ENCODE data around the gene CTRB1. TPM values are rescaled to one million over a fixed set of nuclear protein-coding genes. Genes with fewer than 3 reads are reported as not detected.
"Not testable (repeated sequence)": the region's sequence is repeated elsewhere in the genome, so short reads cannot be mapped to it uniquely, and the experiment has no call there.

Gene CTRB1
- total and polyA plus RNA-seq, 8 donors: 0.12 to 0.20 (median 0.20) TPM; not detected in 5

DNA sequence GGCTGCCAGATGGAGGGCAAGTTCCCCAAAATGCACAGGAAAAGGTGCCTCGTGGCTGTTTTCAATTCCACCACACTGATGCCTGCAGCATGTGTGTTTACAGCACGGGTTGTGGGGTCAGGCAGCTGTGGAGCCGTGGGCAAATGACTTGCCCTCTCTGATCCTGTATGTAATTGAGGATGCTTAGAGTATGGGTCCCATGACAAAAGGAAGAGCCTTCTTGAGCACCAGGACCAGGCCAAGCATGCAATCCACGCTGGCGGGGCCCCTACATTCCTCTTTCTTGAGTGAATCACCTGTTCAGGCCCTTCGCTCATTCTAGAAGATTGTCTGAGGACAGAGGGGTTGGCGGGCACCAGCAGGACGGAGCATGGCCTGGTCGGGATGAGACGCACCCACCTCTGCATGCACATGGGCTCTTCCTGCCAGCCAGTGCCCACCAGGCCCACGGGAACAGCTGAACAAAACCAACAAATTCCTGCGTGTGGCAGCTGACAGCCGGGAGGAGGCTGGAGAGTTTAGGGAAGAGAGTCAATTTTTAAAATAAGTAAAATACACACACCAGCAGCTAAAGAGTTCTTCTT lies 10.5 kb upstream of the CTRB1 start:
- Histone ChIP-seq H3K27ac (no peak overlapping the region), H3K4me3 (no peak overlapping the region), H3K36me3 (no peaks in the 10 kb centered on the region), H3K4me1 (no peaks in the 10 kb centered on the region), H3K9me3 (no peaks in the 10 kb centered on the region), H3K27me3 (no peaks in the 10 kb centered on the region)
- ATAC-seq (no peak), DNase-seq (peak in 1 of 4 donors; percentile 45)
- no peak for TF ChIP-seq CTCF (IDR thresholded peaks at IDR 0.05)
- intact Hi-C loops (cut with DNase I): no loop called here

DNA sequence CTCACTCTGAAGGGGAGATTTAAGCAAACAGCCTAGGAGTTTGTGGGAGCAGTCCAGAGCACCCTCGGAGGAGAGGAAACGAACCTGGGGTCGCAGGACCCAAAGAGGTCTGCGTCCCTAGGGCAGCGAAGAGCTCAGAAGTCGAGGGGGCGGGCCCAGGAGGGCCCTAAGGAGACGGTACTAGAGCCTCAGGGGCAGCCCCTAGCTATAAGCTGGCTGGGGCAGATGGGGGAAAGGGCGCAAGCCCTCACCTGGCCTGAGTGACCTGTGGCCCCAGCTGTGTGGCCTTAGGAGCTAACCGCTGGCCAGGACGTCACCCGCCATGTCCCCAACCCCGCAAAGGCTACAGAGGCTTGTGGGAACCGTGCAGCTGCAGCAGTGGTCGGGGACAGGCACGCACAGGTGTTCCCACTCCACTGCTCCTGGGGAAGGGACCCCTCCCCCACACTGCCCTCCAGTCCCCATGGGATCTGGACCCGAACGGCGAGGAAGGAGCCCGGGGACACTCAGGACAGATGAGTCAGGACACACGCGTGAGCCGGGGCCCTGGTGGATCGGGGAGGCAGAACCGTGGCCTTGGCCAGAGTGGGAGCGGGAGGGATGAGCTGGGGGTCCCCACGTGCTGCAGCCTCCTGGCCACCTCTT lies 9.8 kb upstream of the CTRB1 start:
- no peak overlapping the region for H3K4me3 ChIP-seq
- intact Hi-C loops (cut with DNase I): no loop called here
- no peaks in the 10 kb centered on the region for H3K36me3 ChIP-seq
- no peaks in the 10 kb centered on the region for H3K27me3 ChIP-seq
- no peak for TF ChIP-seq CTCF (IDR thresholded peaks at IDR 0.05)
- no peaks in the 10 kb centered on the region for H3K9me3 ChIP-seq
- H3K4me1 ChIP-seq: no peaks in the 10 kb centered on the region
- DNase-seq (peak in 1 of 4 donors; percentile 66), ATAC-seq (no peak)
- H3K27ac ChIP-seq: no peak overlapping the region

- intact Hi-C loops (cut with DNase I); ATAC-seq; H3K27me3 ChIP-seq: not testable (repeated sequence)
Measured at GRCh38 chr16:75209514-75209913, 9.3 kb upstream of the CTRB1 start.

DNA sequence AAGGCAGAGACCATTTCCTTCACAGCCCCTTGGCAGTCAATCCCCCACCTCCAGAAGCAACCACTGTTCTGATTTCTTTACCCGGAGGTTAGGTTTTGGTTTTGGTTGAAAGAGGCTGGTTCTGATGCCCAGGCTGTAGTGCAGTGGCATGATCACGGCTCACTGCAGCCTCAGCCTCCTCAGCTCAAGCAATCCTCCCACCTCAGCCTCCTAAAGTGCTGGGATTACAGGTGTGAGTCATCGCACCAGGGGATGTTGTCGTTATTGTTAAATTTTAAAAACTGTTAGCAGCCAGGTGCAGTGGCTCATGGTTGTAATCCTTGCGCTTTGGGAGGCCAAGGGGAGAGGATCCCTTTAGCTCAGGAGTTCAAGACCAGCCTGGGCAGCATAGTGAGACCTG lies 8.8 kb upstream of the CTRB1 start:
- no peak for ATAC-seq
- H3K27me3 ChIP-seq: no peaks in the 10 kb centered on the region
- DNase-seq: no peak
- intact Hi-C loops (cut with DNase I): no loop called here
- no peak overlapping the region for H3K4me3 ChIP-seq
- no peaks in the 10 kb centered on the region for H3K36me3 ChIP-seq
- TF ChIP-seq CTCF (IDR thresholded peaks at IDR 0.05): no peak
- H3K4me1 ChIP-seq: no peaks in the 10 kb centered on the region
- H3K27ac ChIP-seq: no peak overlapping the region
- H3K9me3 ChIP-seq: no peaks in the 10 kb centered on the region

More at GRCh38 chr16:75209514-75209913, 9.3 kb upstream of the CTRB1 start:
- not testable (repeated sequence) for H3K4me1 ChIP-seq, H3K27ac ChIP-seq, H3K36me3 ChIP-seq, H3K9me3 ChIP-seq, H3K4me3 ChIP-seq
- DNase-seq: peak in 1 of 4 donors; percentile 21

DNA sequence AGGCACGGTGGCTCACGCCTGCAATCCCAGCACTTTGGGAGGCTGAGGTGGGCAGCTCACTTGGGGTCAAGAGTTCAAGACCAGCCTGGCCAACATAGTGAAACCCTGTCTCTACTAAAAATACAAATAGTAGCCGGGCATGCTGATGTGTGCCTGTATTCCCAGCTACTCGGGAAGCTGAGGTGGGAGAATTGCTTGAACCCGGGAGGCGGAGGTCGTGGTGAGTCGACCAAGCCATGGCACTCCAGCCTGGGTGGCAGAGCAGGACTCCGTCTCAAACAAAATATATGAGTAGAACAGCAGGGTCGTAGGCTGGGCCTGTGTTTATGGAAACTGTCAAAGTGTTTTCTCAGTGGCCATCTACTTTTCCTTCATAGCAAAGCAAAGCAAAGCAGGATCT lies 7.5 kb upstream of the CTRB1 start:
- ATAC-seq: not testable (repeated sequence)

DNA sequence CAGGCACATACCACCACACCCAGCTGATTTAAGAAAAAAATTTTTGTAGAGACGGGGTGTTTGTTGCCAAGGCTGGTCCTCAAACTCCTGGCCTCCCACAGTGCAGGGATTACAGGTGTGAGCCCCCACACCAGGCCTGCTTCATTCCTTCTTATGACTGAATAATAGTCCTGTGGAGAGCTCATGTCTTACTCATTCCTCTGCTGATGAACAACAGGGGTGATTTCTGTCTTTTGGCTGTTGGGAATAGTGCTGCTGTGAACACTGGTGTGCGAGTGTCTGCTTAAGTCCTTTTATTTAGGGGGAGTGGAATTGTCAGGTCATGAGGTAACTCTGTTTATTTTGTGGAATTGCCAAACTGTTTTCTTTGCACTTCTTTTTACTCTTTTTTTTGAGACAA lies 2.7 kb upstream of the CTRB1 start:
- DNase-seq (no peak), ATAC-seq (no peak)
- no peak overlapping the region for H3K27ac ChIP-seq
- H3K4me3 ChIP-seq: no peak overlapping the region
- H3K4me1 ChIP-seq: peaks cover 0 to 7% of the 10 kb centered on the region in 2 donors
- H3K36me3 ChIP-seq: no peaks in the 10 kb centered on the region
- intact Hi-C loops (cut with DNase I): no loop called here
- H3K27me3 ChIP-seq: no peaks in the 10 kb centered on the region
- no peak for TF ChIP-seq CTCF (IDR thresholded peaks at IDR 0.05)
- H3K9me3 ChIP-seq: no peaks in the 10 kb centered on the region

More for the DNA sequence above, 7.5 kb upstream of the CTRB1 start:
- DNase-seq: peak in 1 of 4 donors; percentile 29
- intact Hi-C loops (cut with DNase I); H3K4me3 ChIP-seq; H3K4me1 ChIP-seq; H3K27ac ChIP-seq; H3K36me3 ChIP-seq; H3K9me3 ChIP-seq; H3K27me3 ChIP-seq: not testable (repeated sequence)
